ENCODE data around the gene KLHL17.
A peak's percentile ranks its signal among the peaks of the same experiment; 100 is the strongest.

The KLHL17 gene

DNA sequence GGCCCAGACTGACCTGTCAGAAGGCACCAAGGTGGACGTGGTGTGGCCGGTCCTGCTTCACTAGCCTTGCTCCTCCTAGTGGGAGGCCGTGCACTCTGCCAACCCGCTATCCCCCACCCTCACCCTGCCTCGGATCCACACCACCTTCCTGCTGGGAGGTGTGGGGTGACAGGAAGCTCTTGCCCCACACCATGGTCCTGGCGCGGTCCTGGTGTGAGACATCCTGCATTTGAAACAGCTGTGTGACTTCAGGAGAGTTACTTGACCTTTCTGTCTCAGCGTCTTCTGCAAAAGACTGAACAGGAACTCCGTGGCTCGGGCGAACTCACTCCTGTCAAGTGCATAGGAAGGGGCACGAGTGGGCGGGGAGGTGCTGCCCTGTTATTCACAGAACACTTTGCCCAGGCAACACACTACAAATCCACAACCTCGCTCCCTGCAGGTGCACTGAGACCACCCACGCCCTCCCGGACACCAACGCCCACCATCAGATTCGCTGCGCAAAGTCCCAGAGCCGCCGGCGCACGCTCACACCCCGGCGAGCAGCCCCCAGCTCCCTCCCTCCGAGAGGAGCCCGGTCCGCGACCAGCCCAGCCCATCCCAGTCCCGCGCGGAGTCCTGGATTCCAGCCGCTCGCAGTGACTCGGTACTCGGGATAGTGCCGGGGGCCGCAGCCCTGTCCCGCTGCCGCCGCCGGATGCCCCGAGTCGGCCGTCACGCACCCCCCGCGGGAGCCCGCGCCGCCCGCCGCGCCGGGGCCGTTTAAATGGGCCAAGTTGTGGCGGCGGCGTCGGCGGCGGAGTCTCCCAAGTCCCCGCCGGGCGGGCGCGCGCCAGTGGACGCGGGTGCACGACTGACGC is 37.0 kb upstream of the KLHL17 start, which contains the start of gene SAMD11:
Gene SAMD11, plus strand, starts transcription at position 793 of the 860 bp plus-strand sequence. CDS start 509 bp downstream, outside the sequence.
- peak in 1 of 2 donors; percentile 22 for DNase-seq

DNA sequence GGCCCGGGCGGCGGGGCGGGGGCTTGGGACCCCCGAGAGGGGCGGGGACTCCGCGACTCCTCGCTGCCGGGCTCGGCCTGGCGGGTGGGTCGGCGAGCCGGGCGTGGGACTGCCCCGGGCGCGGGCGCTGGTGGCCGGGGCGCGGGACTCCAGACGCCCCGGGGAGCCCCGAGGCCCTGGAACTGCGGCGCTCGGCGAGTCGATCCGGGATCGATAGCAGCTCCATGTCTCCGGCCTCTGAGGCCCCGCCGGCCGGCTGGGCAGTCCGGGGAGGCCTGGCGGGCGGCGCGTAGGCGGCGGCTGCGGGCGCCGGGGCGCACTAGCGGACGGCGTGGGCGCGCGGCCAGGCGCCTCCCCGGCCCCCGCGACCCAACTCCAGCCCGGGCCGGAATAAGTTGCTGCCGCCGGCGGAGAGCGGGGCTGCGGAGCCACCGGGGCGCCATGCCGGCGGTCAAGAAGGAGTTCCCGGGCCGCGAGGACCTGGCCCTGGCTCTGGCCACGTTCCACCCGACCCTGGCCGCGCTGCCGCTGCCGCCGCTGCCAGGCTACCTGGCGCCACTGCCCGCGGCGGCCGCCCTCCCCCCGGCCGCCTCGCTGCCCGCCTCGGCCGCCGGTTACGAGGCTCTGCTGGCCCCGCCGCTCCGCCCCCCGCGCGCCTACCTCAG is 36.3 kb upstream of the KLHL17 start:
- no peak for DNase-seq

GRCh38 chr1:924656-925560 is 35.5 kb upstream of the KLHL17 start:
- DNase-seq = no peak

- DNase-seq = no peak
These were observed 34.6 kb upstream of the KLHL17 start for GRCh38 chr1:925561-926421.

DNA sequence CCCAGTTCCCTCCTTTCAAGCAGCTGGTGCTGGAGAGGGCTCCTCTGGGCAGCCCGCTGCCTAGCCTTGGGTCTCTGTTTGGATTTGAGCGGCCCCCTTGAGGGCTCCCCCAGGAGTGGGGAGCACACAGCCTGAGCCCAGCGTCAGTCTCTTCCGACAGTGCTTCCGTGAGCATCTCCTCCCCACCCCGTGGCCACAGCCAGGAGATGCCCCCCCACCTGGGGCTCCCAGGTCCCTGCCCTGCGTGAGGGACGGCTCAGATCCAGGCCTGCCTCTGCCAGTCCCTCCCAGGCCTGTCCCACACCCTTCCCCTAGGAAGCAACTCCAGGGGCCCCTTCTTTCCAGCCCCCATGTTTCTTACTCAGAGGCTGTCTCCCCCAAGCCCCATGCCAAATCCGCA is 33.1 kb upstream of the KLHL17 start:
- DNase-seq = no peak

GRCh38 chr1:927748-928147 is 32.6 kb upstream of the KLHL17 start:
- no peak for DNase-seq

DNA sequence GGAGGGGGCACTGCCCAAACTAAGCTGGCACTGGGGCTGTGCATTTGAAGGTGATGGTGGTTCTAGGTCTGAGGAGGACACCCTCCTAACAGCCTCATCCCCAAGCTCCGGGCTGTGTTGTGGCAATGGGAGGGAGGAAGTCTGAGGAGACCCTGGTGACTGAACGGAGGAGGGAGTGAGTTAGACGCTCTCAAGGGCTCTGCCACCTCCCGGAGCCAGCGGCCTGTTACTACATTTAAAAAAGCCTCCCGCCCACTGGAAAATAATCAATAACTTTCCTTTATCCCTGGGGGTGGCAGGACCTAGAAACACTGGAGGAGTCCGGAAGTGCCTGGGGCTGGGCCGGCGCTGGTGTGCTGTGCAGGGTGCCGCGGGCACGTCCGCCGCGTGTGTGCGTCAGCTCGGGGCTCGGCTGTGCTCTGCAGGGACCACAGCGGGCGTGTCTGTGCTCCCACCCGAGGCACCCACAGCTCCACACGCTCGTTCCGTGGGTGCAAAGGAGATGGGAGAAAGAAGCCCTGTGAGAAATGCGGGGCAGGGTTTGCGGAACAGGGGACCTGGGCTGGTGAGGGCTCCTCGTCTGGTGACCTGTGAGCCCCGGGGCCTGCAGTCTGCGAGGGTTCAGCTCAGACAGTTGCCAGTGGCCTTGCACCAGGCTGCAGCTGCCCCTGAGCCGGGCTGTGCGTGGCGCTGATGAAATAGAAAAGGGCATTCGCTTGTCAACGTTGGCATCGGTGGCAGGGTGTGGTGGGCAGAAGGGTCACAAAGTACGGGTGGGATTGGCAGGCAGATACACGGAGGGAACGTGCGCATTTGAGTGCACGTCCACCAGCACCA is 31.3 kb upstream of the KLHL17 start:
- no peak for DNase-seq

- DNase-seq = no peak
These were observed 30.4 kb upstream of the KLHL17 start for GRCh38 chr1:929712-930632.

GRCh38 chr1:930633-931138 is 29.7 kb upstream of the KLHL17 start:
- DNase-seq = no peak

GRCh38 chr1:931380-932172 is 28.8 kb upstream of the KLHL17 start:
- no peak for DNase-seq

GRCh38 chr1:932173-932510 is 28.2 kb upstream of the KLHL17 start:
- DNase-seq = no peak

DNA sequence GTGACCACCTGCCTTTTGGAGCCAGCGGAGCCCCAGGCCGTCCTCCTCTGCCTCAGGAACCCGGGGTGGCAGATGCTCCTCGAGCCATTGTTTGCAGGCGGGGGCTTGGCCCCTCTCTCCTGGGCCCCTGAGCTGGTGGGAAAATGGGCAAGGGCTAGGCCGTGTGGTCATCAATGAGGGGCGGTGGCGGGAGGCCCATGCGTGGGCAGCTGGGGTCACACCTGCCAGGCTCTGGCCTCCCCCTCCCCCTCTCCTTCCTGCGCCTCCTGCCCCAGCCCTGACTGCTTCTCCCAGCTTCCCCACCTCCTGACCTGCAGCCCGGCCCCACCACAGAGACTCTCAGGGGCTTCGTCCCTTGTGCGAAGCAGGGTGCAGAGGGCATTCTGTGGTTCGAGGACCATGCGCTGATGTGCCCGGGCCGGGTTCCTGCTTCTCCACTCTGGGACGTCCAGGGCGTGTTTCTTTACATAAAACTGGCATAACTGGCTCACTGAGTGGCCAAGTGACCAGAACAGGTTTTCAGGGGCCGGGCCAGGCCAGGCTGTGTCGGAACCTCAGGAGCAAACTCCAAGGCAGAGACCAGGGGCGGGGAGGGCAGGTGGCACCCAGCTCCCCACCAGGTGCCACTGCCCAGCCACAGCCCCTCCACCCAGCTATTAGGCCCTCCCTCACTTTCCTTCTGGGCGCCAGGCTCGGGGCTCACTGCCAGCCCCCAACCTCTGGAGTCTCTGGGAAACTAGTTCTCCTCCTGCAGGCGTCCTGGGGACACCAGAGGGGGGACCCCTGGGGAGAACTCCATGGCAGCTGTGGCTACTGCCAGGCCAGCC is 27.4 kb upstream of the KLHL17 start:
- no peak for DNase-seq

GRCh38 chr1:933603-933940 is 26.8 kb upstream of the KLHL17 start:
- no peak for DNase-seq

DNA sequence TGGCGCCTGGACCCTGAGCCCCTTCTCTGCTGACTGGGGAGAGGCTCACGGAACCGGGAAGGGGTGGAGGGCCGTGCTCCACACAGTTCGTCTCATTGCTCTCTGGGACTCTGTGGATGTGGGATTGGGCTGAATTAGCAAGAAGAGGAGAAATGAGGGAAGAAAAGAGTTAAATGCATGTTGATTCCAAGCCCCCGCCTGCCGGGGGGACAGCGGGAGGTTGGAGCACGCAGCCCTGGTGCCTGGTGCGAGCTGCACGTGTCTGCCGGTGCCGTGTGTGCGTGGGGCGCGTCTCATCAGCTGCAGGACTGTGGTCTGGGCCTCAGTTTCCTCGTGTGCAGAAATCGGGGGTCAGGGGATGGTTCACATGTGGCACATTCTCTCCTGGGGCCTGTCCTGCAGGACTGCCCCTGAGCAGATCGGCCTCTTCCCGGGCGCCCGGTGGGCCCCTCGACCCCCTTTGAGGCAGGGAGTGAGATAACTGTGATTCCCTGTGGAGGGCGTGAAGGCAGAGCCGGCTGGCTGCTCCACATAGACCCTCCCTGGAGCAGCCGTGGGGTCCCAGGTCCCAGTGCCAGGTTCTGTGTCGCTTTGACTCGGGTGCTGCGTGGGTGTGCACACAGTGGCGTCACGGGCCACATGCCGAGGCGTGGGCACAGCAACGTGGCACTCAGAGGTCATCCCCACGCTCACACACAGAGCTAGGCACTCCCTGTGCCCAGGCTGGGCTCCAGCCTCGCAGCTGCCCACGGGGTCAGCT is 25.2 kb upstream of the KLHL17 start:
- no peak for DNase-seq

DNA sequence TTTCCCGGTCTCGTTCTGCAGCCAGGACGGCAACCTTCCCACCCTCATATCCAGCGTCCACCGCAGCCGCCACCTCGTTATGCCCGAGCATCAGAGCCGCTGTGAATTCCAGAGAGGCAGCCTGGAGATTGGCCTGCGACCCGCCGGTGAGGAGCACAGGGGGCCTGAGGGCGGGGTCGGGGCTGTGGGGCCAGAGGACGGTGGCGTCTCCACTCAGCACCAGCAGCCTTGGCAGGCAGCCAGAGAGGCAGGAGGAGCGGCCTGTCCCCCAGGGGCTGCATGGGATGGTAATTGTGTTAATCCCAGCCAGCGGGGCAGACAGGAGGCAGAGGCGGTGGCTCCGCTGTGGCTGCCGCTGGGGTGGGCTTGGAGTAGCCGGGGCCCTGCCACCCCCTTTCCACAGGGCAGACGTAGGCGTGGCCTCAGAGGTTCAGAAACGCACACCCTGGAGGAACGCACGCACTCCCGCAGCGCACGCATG is 24.6 kb upstream of the KLHL17 start:
- DNase-seq = no peak

- no peak for DNase-seq
These were observed 23.8 kb upstream of the KLHL17 start for GRCh38 chr1:936348-937264.

Data from bone marrow (tissue), 2 donors.